Right lobe of liver (tissue), 6 donors: ENCODE data around the gene CHST3. TPM values are rescaled to one million over a fixed set of nuclear protein-coding genes. Genes with fewer than 3 reads are reported as not detected.

Source experiments
- ATAC-seq, 4 donors: fragments of 200-7000 bp; cut with Tn5 transposase; one replicate each; pipeline ENCODE4 v1.9.1; 2020; ENCODE audit warnings: mild to moderate bottlenecking in 4 of 4, moderate library complexity in 4 of 4
- DNase-seq, 3 donors: peaks; one replicate each; pipeline ENCODE4 v3.0.0-alpha.2; 2020
- H3K27ac ChIP-seq, 3 donors: fragments of 200-600 bp; one replicate each; pipeline ENCODE4 v1.8.0; 2022
- H3K27me3 ChIP-seq, 2 donors: fragments of 200-600 bp; one replicate each; pipeline ENCODE4 v1.8.0; 2022
- H3K36me3 ChIP-seq, 4 donors: fragments of 200-600 bp; sonication (generic) in 1 of 4; one replicate each; pipeline versions ENCODE4 v1.5.1 to v1.8.0; 2017 to 2022; ENCODE audit warnings: control low read depth in 1 of 4
- H3K4me1 ChIP-seq, 4 donors: fragments of 200-600 bp; sonication (generic) in 1 of 4; one replicate each; pipeline versions ENCODE4 v1.5.1 to v1.8.0; 2017 to 2022; ENCODE audit warnings: control low read depth in 1 of 4
- H3K4me3 ChIP-seq, 3 donors: fragments of 200-600 bp; one replicate each; pipeline ENCODE4 v1.8.0; 2022
- H3K9me3 ChIP-seq, 4 donors: fragments of 200-600 bp; sonication (generic) in 1 of 4; one replicate each; pipeline versions ENCODE4 v1.5.1 to v1.8.0; 2017 to 2022; ENCODE audit warnings: control low read depth in 1 of 4
- CTCF ChIP-seq, 4 donors: fragments of 200-600 bp in 3 of 4; fragments of 450-650 bp in 1 of 4; IDR thresholded peaks; one replicate each; pipeline versions ENCODE4 v1.5.1 to v1.8.0; 2016 to 2022; ENCODE audit warnings: antibody characterized with exemption in 4 of 4, mild to moderate bottlenecking in 2 of 4
- POLR2A ChIP-seq: fragments of 450-650 bp; IDR thresholded peaks from one replicate; pipeline ENCODE4 v1.6.1; 2017; ENCODE audit warnings: antibody characterized with exemption, mild to moderate bottlenecking
- WGBS: methylation state at CpG from one replicate; pipeline ENCODE4 v1.1.6; 2018; ENCODE audit warnings: low coverage, low lambda C conversion rate; ENCODE audit not compliant: insufficient coverage; ENCODE audit errors: missing lambda C conversion rate; 5-methylcytosine and 5-hydroxymethylcytosine counted together
- intact Hi-C, 2 donors: fragments of 100-400 bp; cut with DNase I; formaldehyde crosslinking; loops; one replicate each; pipeline versions ENCODE4 v1.11.2 to v1.14.1; 2022
- total RNA-seq, 6 experiments: library from RNA; depleted of rRNA in 2 of 6; stranded (reverse); fragments of >200 nt in 2 of 6; fragmentation: NEBNext Ultra II Directional in 3 of 6; extraction: Animal tissue kit (Norgen Biotek cat#: 25700) in 3 of 6; gene quantifications; one replicate each; pipeline versions ENCODE4 v1.1.0 to v1.2.4, GENCODE V29; 2016 to 2023
- donor health status: DM: no; HTN: yes; CAD: no.
- donor health status: DM: no; HTN: no; CAD: no.
- donor health status: DM: no; HTN: no; CAD: no.
- donor health status: DM: no; HTN: yes; CAD: no.
- donor health status: DM: no; HTN: yes; CAD: no.

Gene CHST3
- total RNA-seq, 6 experiments from 2014 or later: 0.81 to 2.5 (median 1.8) TPM

- no peak for ATAC-seq
- intact Hi-C loops: no loop called here
- Histone ChIP-seq H3K27me3 (no peaks in the 10 kb centered on the region), H3K27ac (no peak overlapping the region), H3K9me3 (no peaks in the 10 kb centered on the region), H3K4me1 (peaks cover 0 to 3% (median 0%) of the 10 kb centered on the region in 4 donors), H3K4me3 (no peak overlapping the region), H3K36me3 (no peaks in the 10 kb centered on the region)
- DNase-seq: no peak
- TF ChIP-seq POLR2A (no peak), CTCF (IDR thresholded peaks at IDR 0.05) (no peak)
- 100% methylated on average over 3 of the region's 4 CpGs for WGBS
Measured at GRCh38 chr10:72034761-72035160, 70.6 kb downstream of the CHST3 start.

- no peak overlapping the region for H3K4me3 ChIP-seq
- H3K4me1 ChIP-seq: no peaks in the 10 kb centered on the region
- 62% methylated on average over 6 of the region's 13 CpGs for WGBS
- no peaks in the 10 kb centered on the region for H3K36me3 ChIP-seq
- H3K27me3 ChIP-seq: no peaks in the 10 kb centered on the region
- intact Hi-C loops: no loop called here
- H3K27ac ChIP-seq: no peak overlapping the region
- DNase-seq: no peak
- no peak for ATAC-seq
- TF ChIP-seq CTCF (IDR thresholded peaks at IDR 0.05) (no peak), POLR2A (no peak)
- H3K9me3 ChIP-seq: no peaks in the 10 kb centered on the region
Measured at GRCh38 chr10:72035252-72035887, 71.2 kb downstream of the CHST3 start.

GRCh38 chr10:72037266-72037665 is 73.1 kb downstream of the CHST3 start:
- intact Hi-C loops: no loop called here
- Histone ChIP-seq H3K27me3 (no peaks in the 10 kb centered on the region), H3K4me1 (no peaks in the 10 kb centered on the region), H3K9me3 (no peaks in the 10 kb centered on the region), H3K4me3 (no peak overlapping the region), H3K36me3 (no peaks in the 10 kb centered on the region), H3K27ac (no peak overlapping the region)
- ATAC-seq (no peak), DNase-seq (no peak)
- WGBS: 90% methylated on average over 4 of the region's 8 CpGs
- TF ChIP-seq CTCF (IDR thresholded peaks at IDR 0.05): no peak
- TF ChIP-seq POLR2A: no peak

- no peak for ATAC-seq
- 64% methylated on average over 3 of the region's 3 CpGs for WGBS
- intact Hi-C loops: no loop called here
Measured at GRCh38 chr10:72037811-72038210, 73.6 kb downstream of the CHST3 start.

More at GRCh38 chr10:72037811-72038210, 73.6 kb downstream of the CHST3 start:
- no peak for DNase-seq
- TF ChIP-seq CTCF (IDR thresholded peaks at IDR 0.05) (no peak), POLR2A (no peak)
- Histone ChIP-seq H3K9me3 (no peaks in the 10 kb centered on the region), H3K4me3 (no peak overlapping the region), H3K27ac (no peak overlapping the region), H3K4me1 (no peaks in the 10 kb centered on the region), H3K36me3 (no peaks in the 10 kb centered on the region), H3K27me3 (no peaks in the 10 kb centered on the region)
